ENCODE results near the gene IQSEC3.

Gene IQSEC3

GRCh38 chr12:197911-198695 lies 131.5 kb downstream of the IQSEC3 start:
- no peak for DNase-seq (ENCODE audit: low read depth in 2 of 2)

DNA sequence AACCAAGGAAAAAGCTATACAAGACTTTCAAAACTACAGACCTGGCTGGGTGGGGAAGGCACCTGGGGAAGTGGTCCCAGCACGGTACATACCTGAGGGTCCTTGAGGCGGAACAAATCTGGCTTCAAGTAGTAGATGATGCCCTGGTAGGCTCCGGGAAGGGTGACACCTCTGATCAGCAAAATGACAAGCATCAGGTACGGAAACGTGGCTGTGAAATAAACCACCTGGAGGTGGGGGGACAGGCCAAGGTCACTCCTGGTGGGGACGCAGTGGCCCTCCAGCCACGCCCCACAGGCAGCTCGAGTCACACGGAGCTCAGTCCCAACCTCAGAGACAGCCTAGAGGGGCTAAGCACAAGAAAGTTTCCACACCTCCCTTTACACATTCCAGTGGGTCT lies 132.1 kb downstream of the IQSEC3 start:
- DNase-seq (ENCODE audit: low read depth in 2 of 2) = no peak

- no peak for DNase-seq (ENCODE audit: low read depth in 2 of 2)
These were observed 134.8 kb downstream of the IQSEC3 start for GRCh38 chr12:201361-201760.

- DNase-seq (ENCODE audit: low read depth in 2 of 2) = no peak
These were observed 135.6 kb downstream of the IQSEC3 start for GRCh38 chr12:202081-202731.

DNA sequence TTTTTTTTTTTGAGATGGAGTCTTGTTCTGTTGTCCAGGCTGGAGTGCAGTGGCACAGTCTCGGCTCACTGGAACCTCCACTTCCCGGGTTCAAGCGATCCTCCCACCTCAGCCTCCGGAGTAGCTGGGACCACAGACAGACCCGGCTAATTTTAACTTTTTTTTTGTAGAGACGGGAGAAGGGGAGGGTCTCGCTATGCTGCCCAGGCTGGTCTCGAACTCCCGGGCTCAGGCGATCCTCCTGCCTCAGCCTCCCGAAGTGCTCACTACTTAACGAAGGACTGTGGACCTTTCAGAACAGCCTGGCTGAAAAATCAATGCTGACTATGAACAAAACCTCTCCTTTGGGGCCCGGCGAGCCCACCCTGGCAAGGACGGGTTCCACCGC lies 136.5 kb downstream of the IQSEC3 start:
- DNase-seq (ENCODE audit: low read depth in 2 of 2) = no peak

GRCh38 chr12:203462-204260 lies 137.1 kb downstream of the IQSEC3 start:
- DNase-seq (ENCODE audit: low read depth in 2 of 2) = no peak

GRCh38 chr12:204261-204678 lies 137.7 kb downstream of the IQSEC3 start:
- DNase-seq (ENCODE audit: low read depth in 2 of 2) = no peak

DNA sequence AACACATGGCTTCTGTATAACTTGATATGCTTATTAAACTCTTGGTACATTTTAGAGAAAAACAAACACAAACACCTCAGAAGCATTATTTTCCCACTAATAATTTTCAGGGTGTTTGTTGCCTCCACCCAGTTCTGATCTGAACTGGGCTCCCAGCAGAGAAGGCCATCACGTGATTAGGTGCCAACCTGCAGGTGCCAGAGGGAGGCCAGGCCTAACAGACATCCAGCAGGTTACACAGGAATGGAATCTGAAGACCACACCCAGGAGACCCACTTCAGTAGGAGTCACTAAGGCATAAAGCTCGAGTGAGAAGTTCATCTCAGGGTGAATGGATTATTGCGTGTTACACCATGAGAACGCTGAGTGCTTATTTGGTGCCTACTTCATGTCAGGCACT lies 138.5 kb downstream of the IQSEC3 start:
- DNase-seq (ENCODE audit: low read depth in 2 of 2) = no peak

DNA sequence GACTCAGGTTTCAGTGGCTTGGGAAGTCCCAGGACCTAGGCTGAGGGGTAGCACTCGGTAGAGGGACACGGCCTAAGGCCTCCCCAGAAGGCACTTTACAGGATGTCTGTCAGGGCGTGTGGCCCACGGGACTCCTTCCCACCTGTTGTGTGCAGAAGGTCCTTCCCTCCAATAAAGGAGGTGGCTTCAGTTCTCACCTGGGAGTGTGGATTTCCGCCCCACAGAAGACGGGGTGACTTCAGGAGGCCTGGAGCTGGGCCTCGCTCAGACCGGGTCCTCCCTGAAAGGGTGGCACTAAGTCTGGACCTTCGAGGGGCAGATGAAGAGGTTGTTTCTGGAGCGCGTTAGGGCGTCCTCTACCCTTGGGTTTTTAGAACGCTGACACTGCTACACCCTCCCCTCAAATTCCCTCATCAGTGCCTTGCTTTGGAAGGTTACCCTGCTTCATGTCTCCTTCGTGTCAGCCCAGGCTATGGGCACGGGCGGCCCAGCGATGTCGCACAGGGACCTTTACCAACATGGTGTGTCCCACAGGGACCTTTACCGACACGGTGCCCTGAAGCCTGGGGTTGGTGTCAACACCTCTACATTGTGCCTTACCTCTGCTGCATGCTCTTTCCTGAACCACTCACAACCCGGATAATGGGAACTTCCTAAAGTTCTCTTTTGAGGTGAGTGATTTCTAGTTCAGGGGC lies 140.3 kb downstream of the IQSEC3 start:
- no peak for DNase-seq (ENCODE audit: low read depth in 2 of 2)

- no peak for DNase-seq (ENCODE audit: low read depth in 2 of 2)
These were observed 141.2 kb downstream of the IQSEC3 start for GRCh38 chr12:207804-208203.

GRCh38 chr12:208813-209212 lies 142.2 kb downstream of the IQSEC3 start:
- no peak for DNase-seq (ENCODE audit: low read depth in 2 of 2)

DNA sequence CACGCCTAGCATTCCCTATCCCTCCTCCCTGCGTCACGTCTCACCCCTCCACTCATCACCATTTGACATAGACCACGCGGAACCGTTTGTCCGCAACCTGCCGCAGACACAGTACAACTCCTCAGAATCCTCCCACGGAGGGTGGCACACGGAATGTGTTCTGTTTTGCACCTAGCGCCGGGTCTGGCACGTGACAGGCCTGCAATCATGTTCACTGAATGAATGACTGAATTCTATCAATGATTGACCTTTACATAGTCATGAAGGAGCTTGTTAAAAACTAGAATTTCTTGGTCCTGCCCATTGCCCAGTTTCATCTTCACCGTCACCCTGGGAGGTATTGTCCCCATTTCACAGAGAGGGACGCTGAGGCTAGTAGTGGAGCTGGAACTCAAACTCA lies 142.7 kb downstream of the IQSEC3 start:
- DNase-seq (ENCODE audit: low read depth in 2 of 2) = no peak

DNA sequence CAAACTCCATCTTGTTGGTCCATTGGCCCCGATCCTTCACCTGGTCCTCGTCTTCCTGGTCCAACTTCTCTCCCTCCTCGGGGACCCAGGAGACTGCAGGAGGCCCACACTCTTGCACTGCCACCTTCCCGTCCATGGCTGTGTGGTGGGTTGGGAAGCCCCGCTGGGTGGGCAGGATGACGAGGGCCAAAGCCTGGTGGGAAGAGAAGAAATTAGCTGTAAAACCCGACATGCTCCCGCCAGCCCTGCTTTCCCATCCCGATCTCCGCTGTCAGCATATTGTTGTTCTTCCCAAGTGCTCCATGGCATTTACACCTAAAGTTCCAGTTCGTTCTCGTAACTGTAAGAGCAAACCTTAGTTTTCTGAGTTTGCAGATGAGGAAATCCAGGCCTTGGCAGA lies 143.3 kb downstream of the IQSEC3 start:
- no peak for DNase-seq (ENCODE audit: low read depth in 2 of 2)

- DNase-seq (ENCODE audit: low read depth in 2 of 2) = no peak
These were observed 143.9 kb downstream of the IQSEC3 start for GRCh38 chr12:210277-211141.

GRCh38 chr12:211142-211465 lies 144.5 kb downstream of the IQSEC3 start:
- DNase-seq (ENCODE audit: low read depth in 2 of 2) = no peak

DNA sequence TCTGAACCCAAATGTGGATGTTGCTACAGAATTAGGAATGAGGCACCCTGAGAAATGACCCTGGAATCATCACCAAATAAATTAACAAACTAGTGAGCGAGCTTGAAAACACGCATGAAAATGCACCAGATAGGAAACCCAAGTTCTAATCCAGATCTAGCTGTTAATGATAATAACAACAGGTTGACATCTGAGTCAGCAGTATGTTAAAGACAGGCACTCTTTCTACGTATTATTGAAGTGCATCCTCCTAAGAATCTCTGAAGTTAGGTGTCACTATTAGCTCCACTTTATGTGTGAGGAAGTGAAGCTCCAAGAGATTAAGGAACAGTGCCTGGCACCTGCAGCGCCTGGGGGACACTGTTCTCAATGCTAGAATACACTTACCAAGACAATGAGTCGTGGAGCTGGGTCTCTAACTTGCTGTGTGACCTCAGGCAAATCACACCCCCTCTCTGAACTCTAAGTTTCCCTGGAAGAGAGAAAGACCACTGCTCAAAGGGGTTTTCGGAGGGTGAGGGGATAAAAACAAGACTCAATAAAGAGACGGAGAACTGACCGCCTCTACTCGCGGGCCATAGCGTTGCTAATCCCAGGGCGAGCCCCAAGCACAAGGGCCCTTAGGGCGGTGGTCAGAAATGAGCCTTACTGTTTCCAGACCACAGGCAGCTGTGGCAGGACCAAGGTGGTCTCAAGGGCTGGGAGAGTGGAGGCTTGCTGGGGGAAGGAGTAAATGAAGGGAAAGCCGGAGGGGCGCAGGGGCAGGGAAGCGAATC lies 145.3 kb downstream of the IQSEC3 start:
- DNase-seq (ENCODE audit: low read depth in 2 of 2) = no peak

- DNase-seq (ENCODE audit: low read depth in 2 of 2) = no peak
These were observed 145.8 kb downstream of the IQSEC3 start for GRCh38 chr12:212415-212714.

DNA sequence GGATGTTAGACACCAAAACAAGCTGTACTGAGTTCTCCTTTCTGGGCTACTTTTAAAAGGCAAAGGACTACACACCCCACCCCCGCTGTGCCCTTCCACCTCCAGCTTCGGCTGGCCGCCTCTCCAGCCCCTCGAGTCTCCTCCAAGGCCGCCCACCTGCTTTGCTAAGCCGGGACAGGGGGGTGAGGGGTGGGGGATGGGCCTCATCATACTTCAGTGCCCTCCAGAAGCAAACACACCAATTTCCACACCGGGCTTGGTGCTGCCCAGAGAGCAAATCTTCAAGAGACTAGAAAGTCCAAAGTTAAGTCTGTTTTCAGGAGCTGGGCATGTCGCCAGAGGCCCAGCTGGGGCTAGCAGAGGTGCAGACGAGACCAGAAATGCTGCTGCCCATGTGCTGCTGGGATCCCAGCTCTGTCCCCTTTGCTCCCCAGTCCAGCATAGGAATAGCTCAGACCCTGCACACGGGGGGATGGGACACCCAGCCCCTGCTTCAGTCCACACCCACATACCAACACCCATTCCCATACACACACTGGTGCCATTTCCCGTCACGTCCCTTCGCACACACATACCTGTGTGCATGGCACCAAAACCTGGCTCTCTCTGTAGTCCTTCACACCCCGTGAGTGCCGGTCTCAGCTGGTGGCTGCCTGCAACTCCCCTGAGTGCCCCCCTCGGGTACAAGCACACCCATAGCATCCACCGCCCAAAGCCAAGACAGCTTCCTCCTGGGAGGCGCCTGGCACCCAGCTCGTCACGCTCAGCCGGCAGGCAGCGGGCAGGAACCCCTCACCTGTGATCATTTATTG lies 146.4 kb downstream of the IQSEC3 start:
- no peak for DNase-seq (ENCODE audit: low read depth in 2 of 2)

DNA sequence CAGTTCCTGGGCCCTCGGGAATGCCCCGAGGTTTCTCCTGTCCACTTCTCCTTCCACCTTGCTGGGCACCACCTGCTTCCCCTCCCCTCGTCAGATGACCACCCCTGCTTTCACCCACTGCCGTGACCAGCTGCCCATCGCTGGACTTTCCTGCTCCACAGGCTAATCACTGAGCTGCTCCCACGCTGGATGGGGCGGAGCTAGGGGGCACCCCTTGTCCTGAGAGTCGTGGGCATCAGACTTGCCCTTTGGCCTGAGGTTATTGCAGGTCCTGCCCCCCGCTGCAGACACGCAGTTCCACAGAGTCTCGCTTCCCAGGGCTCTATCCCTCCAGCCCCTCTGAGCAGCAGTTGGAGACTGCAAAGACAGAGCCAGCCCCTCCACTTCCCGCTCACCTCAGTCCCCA lies 147.0 kb downstream of the IQSEC3 start:
- no peak for DNase-seq (ENCODE audit: low read depth in 2 of 2)
